ENCODE results near the gene FEM1A. TPM values are rescaled to one million over a fixed set of nuclear protein-coding genes. Genes with fewer than 3 reads are reported as not detected.

FEM1A gene
- total and polyA plus RNA-seq, 9 of the 15 experiments (the other 6 are each of a cell fraction or from before 2014, with no cell fraction given), result 0.08 to 19.0 (median 6.8) TPM

GRCh38 chr19:4815426-4816201 lies 24.1 kb downstream of the FEM1A start (continued):
- TF ChIP-seq YY1 (IDR thresholded peaks at IDR 0.05; ENCODE audit: borderline replicate concordance in 1 of 3, control insufficient read depth in 1 of 3, extremely low read depth in 1 of 3, insufficient read depth in 3 of 3, insufficient read length in 1 of 3, insufficient replicate concordance in 2 of 3, low read depth in 1 of 3, low read length in 2 of 3), result peak in 1 of 3 experiments; percentile 20
- no peak for TF ChIP-seq ZNF57 (CRISPR knock-in tag; IDR thresholded peaks at IDR 0.05)
- peak; percentile 67 for TF ChIP-seq ETS1 (conservative IDR thresholded peaks at IDR 0.05; ENCODE audit: control insufficient read depth, low read depth, low read length)
- TF ChIP-seq ZBTB2 (IDR thresholded peaks at IDR 0.05), result no peak
- no peak for TF ChIP-seq TCF15 (CRISPR knock-in tag; IDR thresholded peaks at IDR 0.05)
- TF ChIP-seq ELK3 (CRISPR knock-in tag; IDR thresholded peaks at IDR 0.05), result no peak
- TF ChIP-seq FOXJ2 (tag; IDR thresholded peaks at IDR 0.05), result no peak
- TF ChIP-seq COPS2 (conservative IDR thresholded peaks at IDR 0.05), result no peak
- no peak for TF ChIP-seq ZBTB1 (CRISPR knock-in tag; IDR thresholded peaks at IDR 0.05; ENCODE audit: borderline replicate concordance, low read depth)
- TF ChIP-seq SMARCE1 (IDR thresholded peaks at IDR 0.05), result no peak
- no peak for TF ChIP-seq PBX2 (CRISPR knock-in tag; IDR thresholded peaks at IDR 0.05; ENCODE audit: low read depth)
- no peak for TF ChIP-seq PBX2 (tag; conservative IDR thresholded peaks at IDR 0.05; ENCODE audit: low read depth)
- no peak for TF ChIP-seq ZBED1 (IDR thresholded peaks at IDR 0.05)
- TF ChIP-seq TRIM25 (IDR thresholded peaks at IDR 0.05; ENCODE audit: borderline replicate concordance), result no peak
- TF ChIP-seq OTX1 (CRISPR knock-in tag; IDR thresholded peaks at IDR 0.05), result no peak
- no peak for TF ChIP-seq LEF1 (IDR thresholded peaks at IDR 0.05)
- no peak for TF ChIP-seq ZBTB12 (CRISPR knock-in tag; IDR thresholded peaks at IDR 0.05)
